GM12878 (cell line): Measurements from ENCODE around the gene TMEM255B. TPM values are rescaled to one million over a fixed set of nuclear protein-coding genes. Genes with fewer than 3 reads are reported as not detected.
"Not testable (repeated sequence)": the region's sequence is repeated elsewhere in the genome, so short reads cannot be mapped to it uniquely, and the experiment has no call there.

Experiments
- ATAC-seq: fragments of 200-7000 bp; cut with Tn5 transposase; 3 replicates; pipeline ENCODE4 v1.9.1; 2020; ENCODE audit warnings: mild to moderate bottlenecking, moderate library complexity
- BruUV-seq: library from RNA; stranded (reverse); fragments of 400-500 nt; replicated peaks from 2 replicates; lab custom pipeline; 2021; lab: Mats Ljungman, UMichigan
- CTCF ChIA-PET: fragments of 300-600 bp; sonication (Branson Sonifier 250); formaldehyde crosslinking; extraction: SDS; loops from one replicate; lab custom pipeline; 2021; ENCODE audit warnings: inconsistent platforms; lab: Yijun Ruan, JAX
- POLR2A ChIA-PET: fragments of 350-600 bp; formaldehyde crosslinking; extraction: SDS; loops from one replicate; lab custom pipeline; 2021; ENCODE audit warnings: inconsistent platforms; lab: Charles Lee
- RAD21 ChIA-PET: fragments of 300-600 bp; sonication (Branson Sonifier 250); formaldehyde crosslinking; loops from one replicate; lab custom pipeline; 2023; ENCODE audit warnings: antibody characterized with exemption; ENCODE audit not compliant: unreplicated experiment; lab: Charles Lee
- SMC1A ChIA-PET: fragments of 300-600 bp; sonication (Branson Sonifier 250); formaldehyde crosslinking; loops from one replicate; lab custom pipeline; 2023; ENCODE audit not compliant: unreplicated experiment, uncharacterized antibody; lab: Charles Lee
- DNase-seq: peaks from one replicate; pipeline ENCODE4 v3.0.0-alpha.2; 2011; ENCODE audit warnings: low read depth, low spot score
- FAIRE-seq: peaks from 3 replicates; lab custom pipeline; 2011; peaks lifted over from hg19 to GRCh38; lab: Jason Lieb, UNC
- H2AFZ ChIP-seq: 2 replicates; pipeline ENCODE4 v1.6.0; 2011; ENCODE audit warnings: low read depth, low read length, control low read depth; ENCODE audit not compliant: control insufficient read depth
- H3K27ac ChIP-seq: 2 replicates; pipeline ENCODE4 v1.5.1; 2011; ENCODE audit warnings: control low read depth; ENCODE audit not compliant: control insufficient read depth, insufficient read depth
- H3K27me3 ChIP-seq, 2 experiments: replicated peaks in 1 of 2; 2 replicates each; pipeline versions ENCODE4 v1.6.0 to v1.6.1; 2011; ENCODE audit warnings: low read length in 1 of 2; ENCODE audit not compliant: control insufficient read depth in 2 of 2, insufficient read depth in 2 of 2
- H3K36me3 ChIP-seq, 2 experiments: 2 replicates each; pipeline ENCODE4 v1.5.1; 2011; ENCODE audit warnings: low read length in 1 of 2; ENCODE audit not compliant: control insufficient read depth in 2 of 2, insufficient read depth in 2 of 2
- H3K4me1 ChIP-seq: 2 replicates; pipeline ENCODE4 v1.6.1; 2011; ENCODE audit warnings: mild to moderate bottlenecking, low read length, moderate library complexity, mixed read lengths; ENCODE audit not compliant: control insufficient read depth, insufficient read depth
- H3K4me2 ChIP-seq: 2 replicates; pipeline ENCODE4 v1.6.0; 2011; ENCODE audit warnings: control low read depth; ENCODE audit not compliant: control insufficient read depth, insufficient read depth
- H3K4me3 ChIP-seq: fragments of 200-600 bp; sonication (generic); 2 replicates; pipeline ENCODE4 v1.5.1; 2016
- H3K79me2 ChIP-seq: 2 replicates; pipeline ENCODE4 v1.6.0; 2011; ENCODE audit warnings: low read length; ENCODE audit not compliant: control insufficient read depth, insufficient read depth
- H3K9ac ChIP-seq: 2 replicates; pipeline ENCODE4 v1.8.0; 2011; ENCODE audit warnings: low read length, control low read depth, mixed read lengths; ENCODE audit not compliant: control insufficient read depth, insufficient read depth
- H3K9me3 ChIP-seq: replicated peaks from 3 replicates; pipeline ENCODE4 v1.5.1; 2011; ENCODE audit warnings: mild to moderate bottlenecking, low read length; ENCODE audit not compliant: control insufficient read depth, insufficient read depth
- H4K20me1 ChIP-seq: 2 replicates; pipeline ENCODE4 v1.6.0; 2011; ENCODE audit not compliant: control insufficient read depth, insufficient read depth
- SP1 ChIP-seq: IDR thresholded peaks from one replicate; pipeline ENCODE4 v1.6.1; 2011; ENCODE audit warnings: low read depth, low read length
- TARDBP ChIP-seq: IDR thresholded peaks from 2 replicates; pipeline ENCODE4 v1.6.1; 2016; ENCODE audit warnings: borderline replicate concordance
- WGBS: methylation state at CpG from one replicate; pipeline ENCODE4 v1.1.6; 2016; ENCODE audit warnings: low lambda C conversion rate; ENCODE audit not compliant: insufficient replicate concordance, insufficient coverage; ENCODE audit errors: missing lambda C conversion rate; 5-methylcytosine and 5-hydroxymethylcytosine counted together
- in situ Hi-C: fragments of 300-500 bp; cut with MboI; formaldehyde crosslinking; loops from 9 replicates; pipeline ENCODE4 v1.14.3; 2018; ENCODE audit warnings: mixed read lengths
- intact Hi-C: fragments of 100-400 bp; cut with micrococcal nuclease; formaldehyde crosslinking; loops from one replicate; pipeline ENCODE4 v1.14.2; 2022; ENCODE audit not compliant: unreplicated experiment
- polyA plus RNA-seq, 11 experiments: library from polyadenylated mRNA; depleted of rRNA in 4 of 11; unstranded in 6 of 11; stranded (reverse) in 5 of 11; fragments of >200 nt; fragmentation: Nextera tagmentation in 4 of 11; fragmentation: Illumina TruSeq in 1 of 11; extraction: Ambion mirVana in 4 of 11; extraction: Trizol in 1 of 11; gene quantifications; 1 replicate in 1 of 11; 2 replicates in 10 of 11; pipeline versions ENCODE4 v1.2.1 to v1.2.3, GENCODE V29; 2011 to 2016; ENCODE audit warnings: inconsistent platforms in 2 of 11, missing spikeins in 2 of 11, low read depth in 1 of 11
- total RNA-seq, 4 experiments: library from RNA; depleted of rRNA in 3 of 4; stranded (reverse); fragments of >200 nt in 3 of 4; fragmentation: Illumina TruSeq in 1 of 4; extraction: Trizol in 1 of 4; gene quantifications; 2 replicates each; pipeline versions ENCODE4 v1.2.1 to v1.2.3, GENCODE V29; 2013 to 2021

The TMEM255B gene
- total and polyA plus RNA-seq, 10 of the 15 experiments (the other 5 are each of a cell fraction or from before 2014, with no cell fraction given): 0.04 to 0.62 (median 0.13) TPM; not detected in 3

- H3K79me2 ChIP-seq, H4K20me1 ChIP-seq, H3K27me3 ChIP-seq, BruUV-seq, H2AFZ ChIP-seq, H3K9ac ChIP-seq, RAD21 ChIA-PET, ATAC-seq, DNase-seq, H3K4me2 ChIP-seq, in situ Hi-C loops, H3K4me3 ChIP-seq, POLR2A ChIA-PET, H3K27ac ChIP-seq, H3K9me3 ChIP-seq, intact Hi-C loops, FAIRE-seq, H3K4me1 ChIP-seq, SMC1A ChIA-PET, H3K36me3 ChIP-seq: not testable (repeated sequence)
- CTCF ChIA-PET: interaction anchor here (1.2 kb wide), 1 partner anchor 497 kb away, joined by 4 read pairs; no protein-coding TSS in a partner anchor
- WGBS: 19% methylated on average over 3 of the region's 75 CpGs
- TF ChIP-seq TARDBP (peak; percentile 73), SP1 (peak; percentile 30)
Measured at GRCh38 chr13:113725329-113726105, 33.5 kb upstream of the TMEM255B start.

DNA sequence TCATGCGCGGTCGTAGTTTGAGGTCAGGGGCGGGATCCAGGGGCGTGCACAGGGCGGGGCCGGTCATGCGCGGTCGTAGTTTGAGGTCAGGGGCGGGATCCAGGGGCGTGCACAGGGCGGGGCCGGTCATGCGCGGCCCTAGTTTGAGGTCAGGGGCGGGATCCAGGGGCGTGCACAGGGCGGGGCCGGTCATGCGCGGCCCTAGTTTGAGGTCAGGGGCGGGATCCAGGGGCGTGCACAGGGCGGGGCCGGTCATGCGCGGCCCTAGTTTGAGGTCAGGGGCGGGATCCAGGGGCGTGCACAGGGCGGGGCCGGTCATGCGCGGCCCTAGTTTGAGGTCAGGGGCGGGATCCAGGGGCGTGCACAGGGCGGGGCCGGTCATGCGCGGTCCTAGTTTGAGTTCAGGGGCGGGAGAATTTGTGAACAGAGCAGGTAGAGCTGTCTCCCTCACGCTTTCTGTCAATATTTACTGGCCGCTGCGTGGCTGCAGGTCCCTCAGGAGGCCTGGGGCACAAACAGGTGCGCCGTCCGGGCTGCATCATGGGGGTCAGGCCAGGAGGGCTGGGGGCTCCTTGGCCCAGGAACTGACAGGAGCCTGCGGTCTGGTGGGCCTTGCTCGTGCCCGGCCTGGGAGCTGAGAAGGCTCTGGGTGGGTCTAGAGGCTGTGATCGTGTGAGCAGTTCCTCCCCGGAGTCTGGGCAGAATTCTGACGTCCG, 32.8 kb upstream of the TMEM255B start:
- H3K9me3 ChIP-seq, H3K4me1 ChIP-seq, H3K27me3 ChIP-seq, RAD21 ChIA-PET, DNase-seq, FAIRE-seq, H3K9ac ChIP-seq, POLR2A ChIA-PET, H3K27ac ChIP-seq, H3K79me2 ChIP-seq, SMC1A ChIA-PET, H4K20me1 ChIP-seq, H3K36me3 ChIP-seq, BruUV-seq, intact Hi-C loops, ATAC-seq, in situ Hi-C loops, CTCF ChIA-PET: not testable (repeated sequence)
- Histone ChIP-seq H2AFZ (peak overlapping the region; percentile 60), H3K4me3 (0 out of 2 replicates have a peak overlapping the region, but pooled peaks have one; percentile 16), H3K4me2 (peak overlapping the region; percentile 81)
- WGBS: 72% methylated on average over 14 of the region's 54 CpGs
